Activated T-cell treated with anti-CD3 and anti-CD28 coated beads for 4 hours (primary cell): ENCODE results near the gene ACO2.

Experiments
- DNase-seq: peaks from one replicate; pipeline ENCODE4 v3.0.0-alpha.2; 2020

Gene ACO2

DNA sequence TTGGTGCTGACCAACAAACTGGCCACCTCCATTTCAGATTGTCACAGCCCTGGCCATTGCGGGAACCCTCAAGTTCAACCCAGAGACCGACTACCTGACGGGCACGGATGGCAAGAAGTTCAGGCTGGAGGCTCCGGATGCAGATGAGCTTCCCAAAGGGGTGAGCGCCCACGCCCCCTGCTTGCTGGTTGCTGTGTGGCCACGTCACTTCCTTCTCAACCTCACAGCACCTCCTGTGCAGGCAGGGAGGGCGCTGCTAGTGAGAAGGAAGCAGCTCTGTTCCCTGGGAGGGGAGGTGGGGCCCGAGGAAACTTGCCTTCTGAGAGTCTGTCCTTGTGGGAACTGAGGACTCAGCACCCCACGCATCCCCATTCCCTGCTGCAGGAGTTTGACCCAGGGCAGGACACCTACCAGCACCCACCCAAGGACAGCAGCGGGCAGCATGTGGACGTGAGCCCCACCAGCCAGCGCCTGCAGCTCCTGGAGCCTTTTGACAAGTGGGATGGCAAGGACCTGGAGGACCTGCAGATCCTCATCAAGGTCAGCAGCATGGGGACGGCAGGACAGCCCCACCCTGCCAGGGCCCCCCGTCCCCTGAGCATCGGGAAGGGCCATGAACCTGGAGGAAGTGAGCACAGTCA lies 56.0 kb downstream of the ACO2 start:
- DNase-seq: peak; percentile 56

DNA sequence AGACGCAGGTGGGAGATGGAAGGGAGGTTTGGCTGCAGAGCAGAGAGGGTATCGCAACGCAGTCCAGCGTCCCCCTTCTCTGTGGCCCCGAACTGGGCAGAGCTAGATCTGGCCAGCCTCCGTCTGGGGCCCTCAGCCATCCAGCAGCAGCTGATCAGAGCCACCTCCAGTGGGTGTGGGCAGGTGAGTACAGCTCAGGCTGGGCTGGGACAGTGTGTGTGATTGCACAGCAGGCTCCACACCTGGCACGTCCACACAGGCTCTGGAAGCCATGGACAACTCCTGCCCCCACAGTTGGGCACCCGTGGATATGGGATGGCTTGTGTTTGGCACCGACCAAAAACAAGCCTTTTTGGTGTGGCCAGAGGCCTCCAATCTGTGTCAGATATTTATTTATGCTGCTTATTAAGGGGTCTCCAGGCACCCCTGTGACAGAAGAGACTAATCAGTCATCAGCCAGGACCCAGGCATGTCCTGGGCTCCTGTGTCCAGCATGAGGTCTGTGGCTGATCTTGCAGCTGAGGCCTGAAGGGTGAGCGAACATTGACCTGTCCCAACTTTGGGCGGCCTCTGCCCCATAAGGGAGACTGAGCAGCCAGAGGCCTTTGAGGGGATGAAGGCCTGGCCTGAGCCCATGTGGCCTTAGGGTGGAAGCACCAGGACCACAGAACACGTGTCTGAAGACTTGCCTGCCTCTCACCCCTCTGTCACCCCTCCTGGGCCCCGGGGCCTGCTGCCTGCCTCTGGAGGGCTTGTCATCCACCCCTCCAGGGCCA lies 56.7 kb downstream of the ACO2 start:
- no peak for DNase-seq

- DNase-seq: no peak
Measured at GRCh38 chr22:41526226-41526829, 57.4 kb downstream of the ACO2 start.

DNA sequence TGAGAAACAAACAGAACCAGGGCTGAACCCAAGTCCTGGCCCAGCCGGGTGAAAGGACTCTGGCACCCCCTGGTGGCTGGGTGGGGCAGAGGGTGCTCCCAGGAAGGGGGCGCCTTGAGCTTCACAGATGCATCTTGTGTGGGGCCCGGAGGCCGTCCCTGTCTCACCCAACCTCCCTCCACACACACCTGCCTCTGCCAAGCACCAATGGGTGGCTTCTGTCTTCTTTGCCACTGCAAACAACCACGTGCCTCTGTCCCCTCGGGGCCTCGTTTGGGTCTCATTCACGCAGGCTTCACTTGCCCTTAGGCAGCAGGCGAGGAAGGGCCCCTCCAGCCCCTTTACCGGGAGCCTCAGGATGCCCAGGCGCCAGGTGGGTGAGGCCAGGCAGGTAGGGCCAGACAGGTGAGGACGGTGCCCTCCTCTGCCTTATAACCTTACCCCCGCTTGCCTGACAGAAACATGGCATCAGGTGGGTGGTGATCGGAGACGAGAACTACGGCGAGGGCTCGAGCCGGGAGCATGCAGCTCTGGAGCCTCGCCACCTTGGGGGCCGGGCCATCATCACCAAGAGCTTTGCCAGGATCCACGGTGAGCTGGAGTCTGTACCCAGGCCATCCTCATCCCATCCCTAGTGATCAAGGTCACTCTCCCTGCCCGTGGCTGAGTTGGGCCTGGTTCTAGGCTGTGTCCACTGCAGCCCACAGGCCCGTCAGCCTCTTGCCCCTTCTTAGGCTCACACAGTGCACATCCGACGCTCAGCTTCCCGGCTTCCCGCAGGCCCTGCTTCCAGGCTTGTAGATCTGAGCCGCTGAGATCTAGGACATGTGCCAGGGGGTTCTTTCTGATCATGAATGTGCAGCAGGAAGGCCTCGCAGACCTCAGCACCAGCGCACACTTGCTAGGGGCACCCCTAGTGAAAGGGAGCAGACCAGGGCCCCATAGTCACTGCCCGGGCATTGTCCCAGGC lies 58.2 kb downstream of the ACO2 start:
- DNase-seq: peak; percentile 68

DNA sequence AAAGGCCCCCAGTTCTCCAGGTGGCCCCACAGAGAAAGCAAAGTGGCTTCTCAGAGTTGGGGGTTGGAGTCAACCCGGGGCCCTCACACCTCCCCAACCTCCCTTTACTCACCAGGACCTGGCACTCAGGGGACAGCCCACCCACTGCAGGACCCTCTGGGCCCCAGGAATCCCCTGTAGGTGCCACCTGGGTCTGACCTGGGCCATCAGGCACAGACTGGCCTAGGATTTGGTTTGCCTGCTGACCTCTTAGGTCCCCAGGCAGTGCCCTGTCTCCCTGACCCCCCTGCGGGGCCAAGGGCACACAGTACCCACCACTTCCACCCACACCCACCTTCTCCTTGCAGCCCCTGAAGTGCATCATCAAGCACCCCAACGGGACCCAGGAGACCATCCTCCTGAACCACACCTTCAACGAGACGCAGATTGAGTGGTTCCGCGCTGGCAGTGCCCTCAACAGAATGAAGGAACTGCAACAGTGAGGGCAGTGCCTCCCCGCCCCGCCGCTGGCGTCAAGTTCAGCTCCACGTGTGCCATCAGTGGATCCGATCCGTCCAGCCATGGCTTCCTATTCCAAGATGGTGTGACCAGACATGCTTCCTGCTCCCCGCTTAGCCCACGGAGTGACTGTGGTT lies 59.3 kb downstream of the ACO2 start:
- no peak for DNase-seq

- no peak for DNase-seq
Measured at GRCh38 chr22:41528938-41529561, 60.1 kb downstream of the ACO2 start.

DNA sequence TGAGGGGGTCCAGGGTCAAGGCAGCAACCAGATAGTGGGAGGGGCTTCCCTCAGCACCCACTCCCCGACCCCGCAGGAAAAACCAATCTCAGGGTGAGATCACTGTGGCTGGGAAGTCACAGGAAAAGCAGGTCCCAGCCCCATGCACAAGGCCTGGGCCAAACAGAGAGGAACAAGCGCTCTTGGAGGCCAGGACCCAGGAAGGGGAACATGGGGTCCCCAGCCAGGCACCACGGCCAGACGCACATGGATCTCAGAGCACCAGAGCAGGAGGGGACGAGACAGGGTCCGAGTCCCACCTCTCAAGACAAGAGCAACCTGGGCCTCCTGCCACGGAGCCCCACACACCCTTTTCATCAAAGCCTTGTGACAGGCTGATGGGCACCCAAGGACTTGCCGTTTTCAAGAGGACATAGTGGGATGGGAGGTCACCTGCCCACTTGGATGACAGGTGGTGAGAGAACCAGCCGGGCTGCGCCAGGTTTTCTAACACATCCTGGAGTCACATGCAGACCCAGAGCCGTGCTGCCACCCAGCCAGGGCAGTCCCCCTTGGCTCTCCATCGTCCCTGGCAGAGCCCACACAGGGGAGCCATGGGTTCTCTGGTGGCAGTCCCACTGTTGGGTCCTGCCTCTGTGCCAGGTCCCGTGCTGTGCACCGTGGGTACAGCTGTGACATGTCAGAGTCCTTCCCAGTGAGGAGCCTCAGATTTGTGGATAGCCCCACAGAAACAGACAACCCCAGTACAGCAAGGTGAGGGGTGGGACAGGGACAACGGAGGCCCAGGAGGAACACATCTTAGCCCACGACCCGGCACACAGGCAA lies 62.2 kb downstream of the ACO2 start:
- no peak for DNase-seq

DNA sequence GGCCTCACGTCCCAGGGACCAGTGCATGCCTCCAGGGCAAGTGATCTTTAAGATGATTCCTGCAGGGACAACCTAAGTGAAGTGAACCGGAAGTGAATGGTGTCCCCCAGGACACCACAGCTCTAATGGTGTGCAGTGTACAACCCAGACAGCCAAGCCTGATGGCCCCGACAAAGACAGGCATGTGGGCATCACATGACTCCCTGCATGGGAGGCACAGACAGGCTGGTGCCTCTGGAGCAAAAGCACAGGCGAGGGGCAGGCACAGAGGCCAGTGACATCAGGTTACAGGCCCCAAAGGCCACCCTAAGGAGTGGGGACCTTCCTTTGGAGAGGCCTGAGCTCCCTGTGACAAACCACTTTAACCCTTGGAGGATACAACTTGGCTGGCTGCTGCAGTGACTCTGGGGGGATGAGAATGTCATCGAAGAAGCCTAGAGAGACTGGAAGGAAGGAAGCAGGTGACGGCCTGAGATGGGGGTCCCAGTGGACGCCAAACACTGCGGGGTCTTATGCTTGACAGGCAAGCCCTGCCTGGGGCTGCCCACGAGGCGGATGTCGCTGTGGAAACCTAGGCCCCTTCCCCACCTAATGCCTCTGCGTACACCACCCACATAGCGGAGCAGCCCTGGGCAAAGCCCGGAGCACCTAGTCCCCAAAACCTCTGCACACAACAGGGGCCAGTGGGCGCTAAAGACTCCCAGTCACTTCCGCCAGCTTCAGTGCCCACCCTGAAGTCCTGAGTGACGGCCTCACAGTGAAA lies 63.0 kb downstream of the ACO2 start:
- DNase-seq: no peak

DNA sequence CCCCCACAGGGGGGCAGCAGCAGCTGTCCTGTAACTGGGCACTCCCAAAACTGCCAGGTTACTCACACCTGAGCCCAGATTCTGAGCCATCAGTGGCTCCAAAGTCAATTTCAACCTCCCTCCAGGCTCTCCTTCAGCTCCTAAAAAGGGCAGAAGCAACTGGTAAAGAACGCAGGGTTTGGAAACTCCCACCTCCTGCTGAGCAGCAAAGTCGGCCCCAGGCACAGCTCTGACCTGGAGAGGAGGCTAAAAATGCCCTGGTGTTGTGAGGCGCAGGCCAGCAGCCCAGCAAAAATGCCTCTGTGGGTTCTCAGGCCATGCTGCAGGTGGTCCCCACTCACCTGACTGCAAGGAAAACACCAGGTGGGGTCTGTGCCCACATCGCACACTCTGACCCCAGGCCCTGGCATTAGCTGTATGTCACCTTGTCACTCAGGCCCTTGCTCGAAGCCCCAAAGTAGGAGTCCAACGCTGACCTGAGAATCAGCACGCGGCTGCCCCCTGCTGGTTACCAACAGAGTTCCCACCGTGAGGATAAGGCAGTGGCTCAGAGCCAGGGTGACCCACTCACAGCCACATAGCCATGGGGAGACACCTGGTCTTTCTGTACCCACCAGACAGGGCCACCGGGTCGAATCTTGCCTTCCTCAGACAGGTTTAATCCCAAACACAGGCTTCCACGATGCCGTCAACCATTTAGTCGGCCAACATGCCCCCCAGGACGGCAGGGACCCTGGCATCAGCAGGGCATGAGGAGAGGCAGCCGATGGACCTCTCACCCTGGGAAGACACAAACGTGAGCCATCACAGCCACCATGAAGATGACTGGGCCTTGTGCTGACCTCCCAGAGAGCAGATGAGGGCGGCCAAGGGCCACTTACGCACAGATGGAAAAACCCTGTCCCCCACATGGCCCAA lies 64.2 kb downstream of the ACO2 start:
- peak; percentile 51 for DNase-seq

DNA sequence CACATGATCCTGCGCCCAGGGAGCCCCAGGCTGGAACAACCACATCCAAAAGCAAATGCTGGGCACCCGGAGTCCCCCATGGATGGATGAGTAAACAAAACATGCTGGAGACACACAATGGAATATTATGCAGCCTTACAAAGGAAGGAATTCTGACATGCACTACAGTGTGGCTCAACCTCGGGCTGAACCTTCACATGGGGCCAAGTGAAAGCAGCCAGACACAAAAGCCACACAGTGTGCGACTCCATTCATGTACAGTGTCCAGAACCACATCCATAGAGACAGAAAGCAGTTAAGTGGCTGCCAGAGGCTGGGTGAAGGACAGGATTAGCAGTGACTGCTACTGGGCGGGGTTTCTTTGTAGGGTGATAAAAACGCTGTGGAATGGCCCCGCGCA lies 65.3 kb downstream of the ACO2 start:
- no peak for DNase-seq

GRCh38 chr22:41535244-41535643 lies 66.3 kb downstream of the ACO2 start:
- no peak for DNase-seq

- DNase-seq: no peak
Measured at GRCh38 chr22:41537203-41537602, 68.3 kb downstream of the ACO2 start.

DNA sequence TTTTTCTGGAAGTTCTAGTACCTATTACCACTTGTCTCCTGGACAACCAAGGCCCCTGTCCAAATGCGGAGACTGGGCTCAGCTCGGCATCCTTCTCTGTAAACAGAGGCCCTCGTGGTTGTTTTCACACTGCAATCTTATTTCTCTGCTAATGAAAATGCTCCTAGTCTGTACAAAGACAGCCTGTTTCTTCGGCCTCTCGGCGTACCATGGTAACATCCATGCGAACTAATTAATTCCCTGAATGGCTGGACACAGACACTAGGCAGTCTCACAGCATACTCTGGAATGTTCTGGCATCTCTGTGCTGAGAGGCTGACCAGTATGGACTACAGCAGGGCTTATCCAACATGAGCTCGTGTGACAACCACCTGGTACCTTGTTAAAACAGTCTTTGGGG lies 69.7 kb downstream of the ACO2 start:
- DNase-seq: no peak

DNA sequence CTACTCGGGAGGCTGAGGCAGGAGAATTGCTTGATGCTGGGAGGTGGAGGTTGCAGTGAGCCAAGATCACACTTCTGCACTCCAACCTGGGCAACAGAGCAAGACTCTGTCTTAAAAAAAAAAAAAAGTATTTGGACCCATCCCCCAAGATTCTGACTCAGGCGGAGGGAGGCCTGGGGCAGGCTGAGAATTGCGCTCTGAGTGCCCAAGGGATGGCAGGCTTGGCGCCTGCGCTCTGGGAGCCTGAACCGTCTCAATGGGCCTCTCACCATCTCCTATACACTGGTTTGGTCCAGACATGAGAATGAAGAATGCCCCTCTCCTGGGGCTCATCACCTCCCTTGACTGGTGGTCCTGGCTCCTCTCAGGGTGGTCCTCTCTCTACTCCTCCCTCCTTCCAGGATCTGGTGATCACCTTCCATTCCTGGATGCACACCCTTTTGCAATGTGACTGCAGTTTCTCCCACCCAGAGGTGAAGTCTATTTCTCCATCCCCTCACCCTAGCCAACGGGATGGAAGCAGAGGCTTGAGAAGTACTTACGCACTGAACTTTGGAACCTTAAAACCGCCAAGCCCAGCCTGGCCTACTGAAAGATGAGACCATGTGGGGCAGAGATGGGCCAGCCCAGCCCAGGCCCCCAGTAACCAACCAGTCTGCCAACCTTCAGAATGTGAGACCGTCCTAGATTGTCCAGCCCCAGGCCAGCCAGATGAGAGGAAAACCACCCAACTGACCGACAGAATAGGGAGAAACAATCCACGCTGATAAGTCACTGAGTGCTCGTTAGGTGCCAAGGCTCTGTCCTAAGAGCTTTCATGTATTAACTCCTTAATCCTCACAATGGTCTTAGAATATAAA lies 70.5 kb downstream of the ACO2 start:
- no peak for DNase-seq

GRCh38 chr22:41540006-41540315 lies 71.0 kb downstream of the ACO2 start:
- no peak for DNase-seq

- DNase-seq: no peak
Measured at GRCh38 chr22:41540365-41540764, 71.4 kb downstream of the ACO2 start.

- DNase-seq: no peak
Measured at GRCh38 chr22:41541484-41541883, 72.6 kb downstream of the ACO2 start.

DNA sequence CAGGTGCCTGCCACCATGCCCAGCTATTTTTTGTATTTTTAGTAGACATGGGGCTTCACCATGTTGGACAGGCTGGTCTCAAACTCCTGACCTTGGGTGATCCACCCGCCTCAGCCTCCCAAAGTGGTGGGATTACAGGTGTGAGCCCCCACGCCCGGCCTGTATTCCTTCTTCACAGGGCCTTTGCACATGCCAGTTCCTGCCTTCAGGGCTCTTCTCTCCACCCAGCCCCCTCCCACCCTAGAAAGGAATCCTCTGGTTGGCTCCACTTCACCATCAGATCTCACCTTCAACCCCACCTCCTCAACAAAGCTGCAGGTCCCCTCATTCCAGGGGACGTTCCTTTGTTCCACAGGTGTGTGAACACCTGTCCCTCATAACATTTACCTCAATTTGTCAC lies 73.3 kb downstream of the ACO2 start:
- DNase-seq: no peak
